MM.1S (cell line): Measurements from ENCODE around the gene NMNAT3.

Experiments
- CTCF ChIP-seq: fragments of 300-600 bp; sonication (generic); IDR thresholded peaks from 2 replicates; pipeline ENCODE4 v1.5.1; 2016; ENCODE audit warnings: antibody characterized with exemption, low read length, mixed read lengths
- EZH2 ChIP-seq: fragments of 300-600 bp; sonication (generic); optimal IDR thresholded peaks from 2 replicates; pipeline ENCODE3; 2017; ENCODE audit warnings: low read depth, mild to moderate bottlenecking, antibody characterized with exemption, low read length, mixed read lengths

GRCh38 chr3:139557041-139557440, 120.7 kb downstream of the NMNAT3 start:
- no peak for TF ChIP-seq CTCF
- no peak for TF ChIP-seq EZH2
